ENCODE results near the gene SMAD5.

DNA sequence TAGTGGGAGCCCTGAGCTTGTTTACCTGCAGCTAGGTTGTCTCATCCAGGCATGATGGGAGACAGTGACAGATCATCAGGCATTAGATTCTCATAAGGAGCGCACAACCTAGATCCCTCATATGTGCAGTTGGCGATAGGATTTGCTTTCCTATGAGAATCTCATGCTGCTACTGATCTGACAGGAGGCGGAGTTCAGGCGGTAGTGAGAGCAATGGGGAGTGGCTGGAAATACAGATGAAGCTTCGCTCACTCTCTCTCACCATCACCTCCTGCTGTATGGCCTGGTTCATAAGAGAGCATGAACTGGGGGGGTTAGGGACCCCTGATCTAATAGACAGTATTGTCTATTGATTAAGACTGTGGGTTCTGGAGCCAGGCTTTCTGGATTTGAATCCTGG is 24.9 kb downstream of the SMAD5 start:
- TF ChIP-seq CTCF (IDR thresholded peaks at IDR 0.05; ENCODE audit: control extremely low read depth in 1 of 3, insufficient read depth in 1 of 3, low read depth in 1 of 3, low read length in 3 of 3) (no peak), TAF7 (optimal IDR thresholded peaks at IDR 0.05; ENCODE audit: borderline replicate concordance, low read depth, low read length) (no peak), EP300 (IDR thresholded peaks at IDR 0.05; ENCODE audit: borderline replicate concordance in 1 of 2, low read depth in 2 of 2, low read length in 2 of 2) (no peak), EZH2 (IDR thresholded peaks at IDR 0.05; ENCODE audit: low read depth, low read length, severe bottlenecking) (no peak), MAFK (IDR thresholded peaks at IDR 0.05; ENCODE audit: low read depth, low read length) (no peak)

Data from H1 (cell line).